ENCODE data around the gene ICOS.
"Not testable (repeated sequence)": the region's sequence is repeated elsewhere in the genome, so short reads cannot be mapped to it uniquely, and the experiment has no call there.

ICOS gene

DNA sequence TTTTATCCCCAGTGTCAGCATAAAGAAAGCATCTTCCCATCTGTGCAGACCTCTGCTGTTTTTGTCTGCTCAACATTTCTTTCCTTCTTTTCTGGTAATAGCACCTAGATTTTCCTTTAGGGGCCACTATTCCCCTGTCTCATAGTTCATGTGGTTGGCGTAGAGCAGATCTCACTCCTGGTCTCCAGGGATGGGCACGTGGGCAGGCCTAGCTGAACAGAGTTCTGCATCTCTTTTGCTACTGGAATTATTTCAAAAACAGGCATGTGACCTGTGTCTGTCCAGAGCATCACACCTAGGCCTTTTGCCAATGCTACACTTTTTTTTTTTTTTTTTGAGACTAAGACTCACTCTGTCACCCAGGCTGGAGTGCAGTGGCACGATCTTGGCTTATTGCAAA lies 17.7 kb upstream of the ICOS start:
- no peak for DNase-seq

DNA sequence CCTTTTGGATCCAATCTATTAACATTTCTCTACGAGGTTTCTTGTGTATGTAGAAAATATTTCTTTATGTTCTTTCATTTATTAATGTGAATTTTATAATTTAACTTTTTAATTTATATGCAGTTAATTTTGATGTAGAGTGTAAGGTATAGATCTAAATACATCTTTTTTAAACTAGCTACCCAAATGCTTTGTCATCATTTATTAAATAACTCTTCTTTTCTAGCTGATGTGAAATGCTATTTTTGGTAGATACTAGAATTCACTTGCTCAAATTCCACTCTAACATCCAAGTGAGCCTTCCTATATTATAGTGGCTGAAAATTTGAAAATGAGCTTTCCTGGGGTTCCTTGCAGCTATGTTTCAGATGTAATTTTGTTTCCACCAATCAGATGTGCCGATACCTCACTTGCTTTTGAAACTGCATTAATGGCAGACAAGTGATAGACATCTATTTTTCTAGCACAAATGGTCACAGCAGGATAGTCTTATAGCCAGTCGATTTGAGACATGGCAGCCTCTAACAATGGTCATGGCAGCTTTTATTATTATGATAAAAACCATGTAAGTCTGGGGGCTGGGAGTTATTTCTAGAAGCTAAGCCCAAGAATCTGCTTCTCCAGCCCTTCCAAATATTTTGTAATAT lies 10.9 kb upstream of the ICOS start:
- DNase-seq, result no peak

DNA sequence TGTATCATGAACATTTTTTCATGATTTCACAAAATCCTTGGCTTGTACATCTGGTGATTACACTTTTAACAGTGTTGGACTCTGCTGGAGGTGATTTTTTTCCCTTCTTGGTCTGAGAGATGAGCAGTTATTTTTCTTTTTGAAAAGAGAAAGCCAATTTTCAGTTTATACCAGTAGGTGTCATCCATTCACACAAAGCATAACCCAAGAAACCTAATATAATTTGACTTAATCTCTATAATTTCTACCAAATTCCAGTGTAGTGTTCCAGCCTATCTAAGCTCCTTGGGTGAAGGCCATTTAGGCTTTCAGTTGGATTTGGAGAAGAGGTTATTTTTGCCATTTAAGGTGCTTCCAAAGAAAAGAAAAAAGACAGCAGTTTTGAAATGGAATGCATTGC lies 7.7 kb upstream of the ICOS start:
- no peak for DNase-seq

DNA sequence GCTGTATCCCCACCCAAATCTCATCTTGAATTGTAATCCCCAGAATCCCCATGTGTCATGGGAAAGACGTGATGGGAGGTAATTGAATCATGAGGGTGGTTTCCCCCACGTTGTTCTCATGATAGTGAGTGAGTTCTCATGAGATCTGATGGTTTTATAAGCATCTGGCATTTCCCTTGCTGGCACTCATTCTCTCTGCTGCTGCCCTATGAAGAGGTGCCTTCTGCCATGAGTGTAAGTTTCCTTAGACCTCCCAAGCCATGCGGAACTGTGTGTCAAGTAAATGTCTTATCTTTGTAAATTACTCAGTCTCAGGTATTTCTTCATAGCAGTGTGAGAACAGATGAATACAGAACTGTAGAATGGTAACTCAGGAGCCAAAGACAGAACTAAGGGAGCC lies 5.3 kb upstream of the ICOS start:
- not testable (repeated sequence) for DNase-seq

DNA sequence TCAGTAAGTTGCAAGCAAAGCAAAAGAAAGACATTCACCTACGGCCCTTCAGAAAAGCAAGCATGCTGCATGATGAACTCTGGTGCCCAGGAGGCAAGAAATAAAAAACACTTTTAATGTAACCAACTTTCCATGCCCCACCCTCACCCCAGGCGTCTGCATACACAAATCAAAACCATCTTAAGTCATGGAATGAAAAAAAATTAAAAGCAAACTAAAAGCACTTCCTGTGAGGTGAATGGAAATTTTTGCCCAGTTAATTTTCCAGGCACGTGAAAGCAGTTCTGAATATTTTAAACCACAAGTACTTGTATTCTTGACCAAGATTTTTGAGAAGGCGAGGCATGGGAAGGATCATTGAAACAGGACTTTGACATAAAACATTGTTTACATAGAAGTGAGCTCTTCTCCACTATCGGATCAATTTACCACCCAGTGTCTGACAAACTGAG lies 2.5 kb upstream of the ICOS start:
- no peak for DNase-seq

DNA sequence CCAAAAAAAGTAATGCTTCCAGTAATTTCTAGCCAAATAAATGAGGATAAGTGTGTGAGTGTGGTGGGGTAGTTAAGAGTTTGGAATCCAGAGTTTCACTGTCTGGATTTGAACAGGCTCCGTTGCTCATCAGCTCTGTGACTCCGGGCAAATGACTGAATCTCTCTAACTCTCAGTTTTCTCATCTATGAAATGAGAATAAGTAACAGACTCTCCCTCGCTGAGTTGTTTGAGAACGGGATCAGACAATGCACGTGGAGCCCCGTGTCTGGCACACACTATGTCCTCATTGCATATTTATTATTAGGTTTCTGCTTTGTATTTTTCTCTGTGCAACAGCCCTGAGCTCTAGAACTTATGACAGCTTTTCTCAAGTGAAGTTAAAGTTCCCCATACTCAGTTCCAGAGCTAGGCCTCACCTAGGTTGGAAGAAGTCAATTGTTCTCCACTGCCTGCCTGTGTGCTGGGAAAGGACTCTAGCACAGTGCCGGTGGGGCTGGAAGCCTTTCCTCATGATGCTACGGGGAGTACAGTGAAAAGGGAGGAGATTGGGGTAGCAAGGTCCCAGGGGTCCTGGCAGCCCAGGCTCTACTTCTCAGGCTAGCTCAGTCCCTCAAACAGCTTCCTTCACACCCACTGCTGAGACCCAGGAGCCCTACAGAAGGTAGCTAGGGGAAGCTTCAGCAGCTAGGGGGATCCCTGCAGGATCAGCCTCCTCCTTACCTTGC lies 1.7 kb upstream of the ICOS start:
- no peak for DNase-seq

DNA sequence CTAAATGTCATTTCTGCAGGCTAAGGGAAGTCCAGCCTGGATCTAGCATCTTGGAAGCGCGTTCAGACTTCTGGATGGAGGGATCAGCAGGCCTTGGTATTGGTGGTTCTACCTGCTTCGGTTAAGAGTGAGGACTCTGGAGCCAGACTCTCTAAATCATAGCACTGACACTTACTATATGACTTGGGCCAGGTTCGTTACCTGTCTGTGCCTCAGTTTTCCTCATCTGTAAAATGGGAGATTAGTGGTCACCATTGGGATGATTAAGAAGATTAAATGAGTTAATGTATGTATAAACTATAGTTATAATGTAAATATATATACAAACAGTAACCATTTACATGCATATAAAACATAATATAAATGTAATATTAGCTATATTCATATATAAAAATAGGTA lies 995 bp upstream of the ICOS start:
- no peak for DNase-seq

DNA sequence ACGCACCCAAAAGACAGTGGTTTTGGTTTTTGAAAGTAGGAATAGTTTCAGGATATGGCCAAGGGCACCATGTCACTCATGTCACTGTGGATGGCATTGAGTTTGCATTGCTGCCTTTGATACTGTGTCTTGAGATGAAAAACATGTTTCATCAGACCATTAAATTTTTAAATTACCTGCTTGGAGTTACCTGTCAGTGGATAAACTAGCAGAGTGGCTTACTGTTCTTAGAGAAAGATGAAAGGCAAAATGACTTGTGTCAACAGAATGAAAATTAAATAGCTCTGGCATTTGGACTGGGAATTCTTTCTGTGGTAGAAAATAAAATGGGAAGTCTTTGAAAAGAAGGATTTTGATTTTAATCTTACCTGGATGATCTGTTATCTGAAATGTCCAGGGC lies 386 bp downstream of the ICOS start:
- no peak for DNase-seq

DNA sequence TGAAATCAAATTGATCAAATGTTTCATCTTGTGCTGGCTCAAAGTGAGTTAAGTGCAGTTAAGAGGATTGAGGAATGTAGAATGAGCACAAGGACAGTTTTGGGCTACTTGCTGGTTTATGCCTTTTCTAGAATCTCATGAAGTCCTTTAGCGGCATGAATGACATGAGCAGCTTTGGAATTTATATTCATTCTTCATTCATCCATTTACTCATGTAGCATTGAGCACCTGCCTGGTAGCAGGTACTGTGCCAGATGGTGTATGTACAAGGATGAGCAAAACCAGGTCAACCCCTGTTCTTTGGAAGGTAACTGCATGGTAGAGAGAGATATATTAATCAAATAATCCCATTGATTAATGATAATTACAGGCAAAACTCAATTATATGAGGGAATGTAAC lies 1.2 kb downstream of the ICOS start:
- no peak for DNase-seq

DNA sequence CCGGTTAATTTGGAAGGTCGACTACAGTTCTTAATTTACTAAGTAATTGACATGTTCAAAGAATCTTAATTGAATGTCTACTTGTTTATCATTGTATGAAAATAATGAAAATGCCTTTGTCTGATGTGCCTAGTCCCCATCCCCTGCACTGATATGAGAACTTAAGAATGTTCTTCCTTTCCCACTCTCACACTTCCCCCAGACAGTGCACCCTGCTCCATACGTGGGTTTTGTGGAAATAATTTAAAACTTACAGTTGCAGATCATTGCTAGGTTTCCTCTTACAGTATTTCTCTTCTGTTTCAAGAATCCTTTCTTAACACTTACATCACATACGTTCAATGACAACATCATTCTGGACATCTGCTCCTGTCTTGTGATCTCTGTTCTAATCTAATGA lies 3.5 kb downstream of the ICOS start:
- DNase-seq, result no peak

DNA sequence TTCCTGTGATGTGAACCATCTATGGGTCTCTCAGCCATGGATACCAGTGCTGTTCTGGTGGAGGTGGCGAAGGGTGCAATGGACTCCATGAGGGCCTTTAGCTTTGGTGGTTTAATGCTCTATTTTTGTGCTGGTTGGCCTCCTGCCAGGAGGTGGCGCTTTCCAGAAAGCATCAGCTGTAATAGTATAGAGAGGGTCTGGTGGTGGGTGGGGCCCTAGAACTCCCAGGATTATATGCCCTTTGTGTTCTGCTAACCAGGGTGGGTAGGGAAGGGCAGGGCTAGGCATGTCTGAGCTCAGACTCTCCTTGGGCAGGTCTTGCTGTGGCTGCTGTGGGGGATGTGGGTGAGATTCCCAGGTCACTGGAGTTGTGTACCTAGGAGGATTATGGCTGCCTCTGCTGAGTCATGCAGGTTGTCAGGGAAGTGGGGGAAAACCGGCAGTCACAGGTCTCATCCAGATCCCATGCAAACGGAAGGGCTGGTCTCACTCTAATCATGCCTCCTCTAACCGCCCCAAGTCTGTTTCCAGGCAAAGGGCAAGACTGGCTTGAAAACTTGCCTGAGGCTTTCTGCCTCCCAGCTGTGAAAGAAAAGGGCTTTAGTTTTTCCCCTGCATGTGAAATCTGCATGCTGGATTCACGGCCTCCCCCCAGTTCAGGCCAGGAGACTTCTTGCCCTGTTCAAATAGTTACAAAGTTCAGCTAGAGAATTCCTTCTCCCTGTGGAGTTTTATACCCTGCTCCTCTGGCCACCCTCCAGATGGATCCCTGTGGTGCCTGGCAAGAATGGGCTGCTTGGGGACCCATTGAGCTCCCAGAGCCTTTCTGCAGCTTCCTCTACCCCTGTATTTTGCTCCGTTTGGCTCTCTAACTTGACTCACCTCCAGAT lies 7.2 kb downstream of the ICOS start:
- DNase-seq, result not testable (repeated sequence)

DNA sequence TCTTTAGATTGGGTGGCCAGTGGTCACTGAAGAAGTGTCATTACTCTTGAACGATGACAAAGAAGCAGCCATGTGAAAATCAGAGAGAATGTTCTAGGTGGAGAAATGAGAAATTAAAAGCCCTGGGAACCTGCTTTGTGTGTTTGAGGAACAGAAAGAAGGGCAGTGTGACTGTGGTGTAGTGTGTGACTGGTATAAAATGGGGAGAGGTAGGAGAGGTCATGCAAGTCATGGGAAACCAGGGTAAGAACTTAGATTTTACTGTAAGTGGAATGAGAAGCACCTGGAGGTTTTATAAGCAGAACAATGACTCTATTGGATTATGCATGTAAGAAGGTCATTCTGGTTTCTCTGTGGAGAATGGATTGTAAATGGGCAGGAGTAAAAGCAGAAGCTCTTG lies 12.2 kb downstream of the ICOS start:
- DNase-seq, result no peak

DNA sequence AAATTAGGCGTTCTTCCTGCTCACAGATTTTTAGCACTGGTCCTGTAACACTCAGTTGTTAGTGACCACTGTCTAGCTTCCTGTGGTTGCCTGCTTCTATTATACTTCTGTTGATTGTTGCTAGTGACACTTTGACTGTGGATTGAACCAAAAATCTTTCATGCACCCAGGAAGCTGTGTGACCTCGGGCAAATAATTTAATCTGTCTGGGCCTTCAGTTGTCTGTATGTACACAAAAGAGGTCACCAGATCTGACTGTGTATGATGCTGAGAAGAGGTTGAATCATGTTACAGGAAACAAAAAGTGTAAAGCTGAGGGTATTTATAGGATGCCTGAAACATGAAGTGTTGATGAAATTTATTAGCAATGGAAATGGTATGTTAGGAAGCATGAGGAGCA lies 12.7 kb downstream of the ICOS start:
- no peak for DNase-seq

DNA sequence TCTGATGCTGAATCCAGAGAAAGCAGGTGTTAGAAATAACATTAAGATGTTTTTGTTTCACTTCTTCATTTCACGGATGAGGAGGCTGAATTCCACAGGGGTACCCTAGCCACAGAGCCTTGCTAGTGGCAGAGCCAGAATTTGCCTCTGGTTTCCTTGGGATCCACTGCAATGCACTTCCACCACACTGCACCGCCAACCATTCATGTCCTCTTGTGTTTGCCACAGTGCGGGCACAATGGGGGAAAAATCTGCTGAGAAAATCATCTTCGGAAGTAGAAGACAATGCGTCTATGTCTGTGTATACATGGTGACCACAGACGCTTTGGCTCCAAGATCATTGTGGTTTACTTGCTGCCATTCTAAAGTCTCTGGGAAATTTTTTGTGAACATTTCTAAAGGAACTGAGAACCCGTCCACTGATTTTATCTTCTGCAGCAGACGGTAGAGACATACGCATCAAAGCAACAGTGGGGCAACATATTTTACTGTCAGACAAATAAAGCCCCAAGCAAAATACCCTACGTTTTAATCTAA lies 14.9 kb downstream of the ICOS start:
- DNase-seq, result no peak

DNA sequence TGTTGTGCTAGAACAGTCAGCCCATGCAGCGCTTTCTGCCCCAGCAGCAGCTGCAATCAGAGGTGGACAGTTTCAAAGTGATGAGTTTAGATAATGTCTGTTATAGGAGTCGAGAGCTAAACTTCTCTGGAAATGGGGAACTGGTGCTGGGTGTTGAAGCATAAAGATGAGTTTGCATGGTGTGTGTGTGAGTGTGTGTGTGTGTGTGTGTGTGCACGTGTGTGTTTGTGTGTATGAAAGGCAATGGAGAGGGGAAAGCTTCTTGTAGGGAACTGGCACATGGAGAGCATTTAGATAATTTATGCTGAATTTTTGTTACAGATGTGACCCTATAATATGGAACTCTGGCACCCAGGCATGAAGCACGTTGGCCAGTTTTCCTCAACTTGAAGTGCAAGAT lies 22.7 kb downstream of the ICOS start:
- DNase-seq, result no peak

DNA sequence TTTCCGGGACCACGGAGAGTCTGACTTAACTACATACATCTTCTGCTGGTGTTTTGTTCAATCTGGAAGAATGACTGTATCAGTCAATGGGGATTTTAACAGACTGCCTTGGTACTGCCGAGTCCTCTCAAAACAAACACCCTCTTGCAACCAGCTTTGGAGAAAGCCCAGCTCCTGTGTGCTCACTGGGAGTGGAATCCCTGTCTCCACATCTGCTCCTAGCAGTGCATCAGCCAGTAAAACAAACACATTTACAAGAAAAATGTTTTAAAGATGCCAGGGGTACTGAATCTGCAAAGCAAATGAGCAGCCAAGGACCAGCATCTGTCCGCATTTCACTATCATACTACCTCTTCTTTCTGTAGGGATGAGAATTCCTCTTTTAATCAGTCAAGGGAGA lies 23.1 kb downstream of the ICOS start:
- DNase-seq, result no peak

DNA sequence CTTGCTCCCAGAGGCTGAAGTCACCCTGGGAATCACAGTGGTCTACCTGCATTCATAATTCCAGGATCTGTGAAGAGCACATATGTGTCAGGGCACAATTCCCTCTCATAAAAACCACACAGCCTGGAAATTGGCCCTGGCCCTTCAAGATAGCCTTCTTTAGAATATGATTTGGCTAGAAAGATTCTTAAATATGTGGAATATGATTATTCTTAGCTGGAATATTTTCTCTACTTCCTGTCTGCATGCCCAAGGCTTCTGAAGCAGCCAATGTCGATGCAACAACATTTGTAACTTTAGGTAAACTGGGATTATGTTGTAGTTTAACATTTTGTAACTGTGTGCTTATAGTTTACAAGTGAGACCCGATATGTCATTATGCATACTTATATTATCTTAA lies 24.2 kb downstream of the ICOS start:
- DNase-seq, result no peak

DNA sequence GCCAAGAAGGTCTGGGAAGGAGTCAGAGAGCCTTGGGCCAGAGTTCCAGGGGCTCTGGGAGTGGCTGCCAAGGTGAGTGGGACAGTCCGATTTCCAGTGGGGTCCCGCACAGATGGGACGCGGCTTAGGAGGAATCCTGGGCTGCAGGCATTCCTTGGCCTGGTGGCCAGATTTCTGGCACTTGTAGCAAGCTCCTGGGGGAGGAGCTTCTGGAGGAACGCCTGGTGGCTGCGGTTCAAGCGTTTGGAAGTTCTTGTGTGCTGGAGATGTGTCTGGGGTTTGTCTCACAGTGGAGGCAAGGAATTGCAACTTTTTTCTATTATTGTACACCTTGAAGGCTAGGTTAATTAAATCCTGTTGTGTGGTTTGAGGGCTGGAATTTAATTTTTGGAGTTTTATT lies 28.6 kb downstream of the ICOS start:
- DNase-seq, result not testable (repeated sequence)

DNA sequence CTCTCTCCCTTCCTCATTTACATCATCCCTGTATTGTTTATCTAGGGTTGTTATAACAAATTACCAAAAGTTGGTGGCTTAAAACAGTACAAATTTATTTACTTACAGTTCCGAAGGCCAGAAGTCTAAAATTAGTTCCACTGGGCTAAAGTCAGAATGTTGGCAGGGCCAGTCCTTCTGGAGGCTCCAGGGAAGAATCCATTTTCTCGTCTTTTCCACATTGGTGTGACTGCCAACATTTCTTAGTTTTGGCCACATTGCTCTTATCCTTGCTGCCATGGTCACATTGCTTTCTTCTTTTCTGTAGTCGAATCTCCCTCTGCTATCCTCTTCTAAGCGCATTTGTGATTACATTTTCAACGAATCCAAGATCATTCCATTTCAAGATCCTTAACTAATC lies 34.7 kb downstream of the ICOS start:
- no peak for DNase-seq

DNA sequence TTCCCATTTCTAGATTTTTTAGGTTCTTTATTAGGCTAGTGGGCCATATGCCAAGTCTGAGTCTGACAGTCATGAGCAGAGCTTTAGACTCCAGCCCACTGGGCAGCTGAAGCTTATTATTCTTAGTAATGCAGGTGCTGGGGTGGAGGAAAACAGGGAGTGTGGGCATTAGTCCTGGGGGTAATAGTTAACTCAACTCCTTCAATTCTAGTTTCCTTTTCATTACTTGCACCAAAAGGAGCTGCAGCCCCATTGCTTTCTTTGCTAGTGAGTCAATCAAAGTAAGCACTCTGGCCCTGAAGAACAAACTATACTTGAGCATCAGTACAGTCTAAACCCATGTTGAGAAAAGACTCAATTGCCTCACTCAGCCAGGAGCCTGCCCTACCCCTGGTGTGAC lies 35.5 kb downstream of the ICOS start:
- no peak for DNase-seq

DNA sequence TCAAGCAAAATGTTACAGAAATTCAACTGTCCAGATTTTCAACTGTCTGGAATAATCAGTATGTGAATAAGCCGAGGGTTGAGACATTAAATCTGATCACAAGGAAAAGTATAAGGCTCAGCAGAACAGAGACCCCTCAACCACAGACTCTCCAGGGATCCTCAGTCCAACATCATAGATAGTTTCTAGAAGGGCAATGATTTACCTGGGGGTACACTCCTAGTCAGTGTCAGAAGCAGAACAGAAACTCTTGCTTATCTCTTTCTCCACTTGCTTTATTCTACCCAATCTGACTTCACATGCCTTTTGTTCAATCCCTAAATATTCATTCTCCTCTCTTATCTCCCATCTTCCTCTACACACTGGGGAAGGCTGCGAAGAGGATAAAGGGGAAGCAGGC lies 36.4 kb downstream of the ICOS start:
- no peak for DNase-seq

DNA sequence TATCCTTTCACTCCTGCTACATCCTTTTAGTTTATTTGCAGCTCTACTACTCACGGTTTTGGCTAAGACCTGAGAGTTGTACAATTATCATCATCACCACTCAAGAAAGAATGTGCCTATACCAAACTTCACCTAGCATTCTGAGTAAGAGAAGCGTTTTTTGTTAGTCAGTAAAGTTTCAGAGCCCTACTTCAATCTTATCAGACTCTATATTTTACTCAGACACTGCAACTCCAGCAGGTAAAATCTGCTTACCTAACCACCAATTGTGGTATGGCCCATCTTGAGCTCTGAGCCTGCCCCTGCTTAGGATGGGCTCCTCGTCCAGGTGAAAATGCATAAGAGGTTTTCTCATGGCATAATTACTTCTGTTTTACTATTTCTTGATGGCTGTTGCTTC lies 37.1 kb downstream of the ICOS start:
- no peak for DNase-seq

DNA sequence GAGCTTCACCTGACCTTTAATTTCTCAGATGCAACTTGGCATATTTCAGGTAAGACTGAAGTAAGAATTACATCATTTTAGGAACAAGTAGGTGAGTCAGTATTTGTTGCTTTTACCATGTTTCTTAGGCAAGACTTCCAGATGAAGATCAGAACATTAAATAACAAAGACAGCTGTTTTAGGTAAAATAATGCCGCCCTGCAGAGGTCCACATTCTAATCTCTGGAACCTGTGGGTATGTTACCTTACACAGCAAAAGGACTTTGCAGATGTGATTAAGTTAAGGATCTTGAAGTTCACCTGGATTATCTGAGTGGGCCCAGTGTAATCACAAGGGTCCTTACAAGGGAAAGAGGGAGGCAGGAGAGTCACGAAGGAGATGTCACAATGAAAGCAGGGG lies 39.3 kb downstream of the ICOS start:
- DNase-seq, result no peak

DNA sequence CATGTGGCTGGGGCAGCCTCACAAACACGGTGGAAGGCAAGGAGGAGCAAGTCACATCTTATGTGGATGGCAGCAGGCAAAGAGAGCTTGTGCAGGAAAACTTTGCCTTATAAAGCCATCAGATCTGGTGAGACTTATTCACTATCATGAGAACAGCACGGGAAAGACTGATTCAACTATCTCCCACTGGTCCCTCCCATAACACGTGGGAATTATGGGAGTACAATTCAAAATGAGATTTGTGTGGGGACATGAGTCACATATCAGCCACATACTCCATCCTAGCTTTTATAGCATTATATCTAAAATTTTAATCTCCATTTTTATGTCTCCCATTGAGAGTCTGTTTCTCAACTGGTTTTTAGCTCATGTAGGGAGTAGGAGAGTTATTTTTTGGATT lies 45.7 kb downstream of the ICOS start:
- no peak for DNase-seq

Data from AML-193 (cell line).